HepG2 (cell line): ENCODE data around the gene ZBTB7C. TPM values are rescaled to one million over a fixed set of nuclear protein-coding genes. Genes with fewer than 3 reads are reported as not detected.

Experiments used
- ATAC-seq: fragments of 200-7000 bp; cut with Tn5 transposase; 3 replicates; pipeline ENCODE4 v1.9.1; 2020; ENCODE audit warnings: mild to moderate bottlenecking, moderate library complexity
- BruUV-seq: library from RNA; stranded (reverse); fragments of 400-500 nt; replicated peaks from 2 replicates; lab custom pipeline; 2021; lab: Mats Ljungman, UMichigan
- CTCF ChIA-PET: fragments of 300-600 bp; formaldehyde crosslinking; extraction: SDS; loops from one replicate; lab custom pipeline; 2021; ENCODE audit warnings: low total read pairs, inconsistent platforms, low intra/inter-chr PET ratio; lab: Yijun Ruan, JAX
- POLR2A ChIA-PET: fragments of 350-600 bp; sonication (Branson Sonifier 250); formaldehyde crosslinking; loops from one replicate; lab custom pipeline; 2020; ENCODE audit warnings: antibody characterized with exemption, inconsistent platforms; lab: Yijun Ruan, JAX
- DNase-seq: peaks from one replicate; pipeline ENCODE4 v3.0.0-alpha.2; 2015; ENCODE audit warnings: low spot score
- FAIRE-seq: peaks from 3 replicates; lab custom pipeline; 2011; peaks lifted over from hg19 to GRCh38; lab: Jason Lieb, UNC
- H2AFZ ChIP-seq: one replicate; pipeline ENCODE4 v1.6.1; 2011; ENCODE audit warnings: low read length, inconsistent platforms
- H3K27ac ChIP-seq: fragments of 300-600 bp; 3 replicates; pipeline ENCODE4 v1.8.0; 2011; ENCODE audit warnings: mixed run types, mild to moderate bottlenecking, mixed read lengths, low read length, inconsistent platforms; ENCODE audit not compliant: insufficient read depth; ENCODE audit errors: extremely low read length
- H3K27me3 ChIP-seq, 2 experiments: fragments of 200-600 bp in 1 of 2; 2 replicates in 1 of 2; 3 replicates in 1 of 2; pipeline versions ENCODE4 v1.6.0 to v1.8.0; 2011; ENCODE audit warnings: low read length in 2 of 2, mild to moderate bottlenecking in 2 of 2, moderate library complexity in 2 of 2, inconsistent platforms in 1 of 2; ENCODE audit not compliant: insufficient read depth in 2 of 2, control insufficient read depth in 1 of 2
- H3K36me3 ChIP-seq, 2 experiments: fragments of 200-600 bp in 1 of 2; replicated peaks in 1 of 2; 2 replicates in 1 of 2; 3 replicates in 1 of 2; pipeline versions ENCODE4 v1.5.1 to v1.8.0; 2011; ENCODE audit warnings: low read length in 2 of 2, inconsistent platforms in 1 of 2; ENCODE audit not compliant: insufficient read depth in 2 of 2, control insufficient read depth in 1 of 2
- H3K4me1 ChIP-seq: 2 replicates; pipeline ENCODE4 v1.5.1; 2012; ENCODE audit warnings: low read length, inconsistent platforms; ENCODE audit not compliant: insufficient read depth
- H3K4me2 ChIP-seq: 2 replicates; pipeline ENCODE4 v1.6.0; 2011; ENCODE audit warnings: low read depth, low read length, inconsistent platforms
- H3K4me3 ChIP-seq, 3 experiments: fragments of 200-600 bp in 1 of 3; sonication (generic), shearing (Covaris generic) in 1 of 3; replicated peaks in 1 of 3; 2 replicates each; pipeline ENCODE4 v1.5.1; 2011 to 2016; ENCODE audit warnings: low read length in 3 of 3, inconsistent platforms in 2 of 3, low read depth in 2 of 3, mild to moderate bottlenecking in 2 of 3, control low read depth in 1 of 3, mixed read lengths in 1 of 3; ENCODE audit not compliant: insufficient read depth in 1 of 3
- H3K79me2 ChIP-seq: one replicate; pipeline ENCODE4 v1.6.1; 2011; ENCODE audit warnings: low read length, inconsistent platforms; ENCODE audit not compliant: insufficient read depth
- H3K9ac ChIP-seq: 2 replicates; pipeline ENCODE4 v1.6.0; 2011; ENCODE audit warnings: mild to moderate bottlenecking, low read depth, low read length, inconsistent platforms; ENCODE audit not compliant: insufficient read depth
- H3K9me3 ChIP-seq: 2 replicates; pipeline ENCODE4 v1.5.1; 2012; ENCODE audit warnings: mild to moderate bottlenecking, low read length
- H4K20me1 ChIP-seq: 2 replicates; pipeline ENCODE4 v1.6.0; 2011; ENCODE audit warnings: inconsistent platforms, mild to moderate bottlenecking, low read length, moderate library complexity; ENCODE audit not compliant: insufficient read depth
- MED1 ChIP-seq: sonication (generic); formaldehyde crosslinking; IDR thresholded peaks from 2 replicates; pipeline ENCODE4 v1.4.0; 2020; ENCODE audit warnings: missing genetic modification reagents
- TSC22D2 ChIP-seq: sonication (generic); formaldehyde crosslinking; IDR thresholded peaks from 2 replicates; pipeline ENCODE4 v1.5.1; 2020; ENCODE audit warnings: missing genetic modification reagents, mild to moderate bottlenecking, borderline replicate concordance
- U2AF1 ChIP-seq: fragments of 200-400 bp; formaldehyde crosslinking; optimal IDR thresholded peaks from 2 replicates; pipeline ENCODE3; 2017; ENCODE audit warnings: mild to moderate bottlenecking, low read depth, low read length
- ZNF292 ChIP-seq: sonication (generic); formaldehyde crosslinking; IDR thresholded peaks from 2 replicates; pipeline ENCODE4 v1.8.1; 2022; ENCODE audit warnings: mild to moderate bottlenecking, low read depth, missing genetic modification reagents, borderline replicate concordance
- WGBS: methylation state at CpG from one replicate; pipeline ENCODE4 v1.1.6; 2017; ENCODE audit warnings: low lambda C conversion rate; 5-methylcytosine and 5-hydroxymethylcytosine counted together
- in situ Hi-C: cut with HindIII; loops from 2 replicates; pipeline ENCODE4 v1.10.0; 2017; ENCODE audit warnings: low pct_unique_long_range_greater_than_20kb; ENCODE audit not compliant: extremely low pct_ligation_motif_present
- intact Hi-C: fragments of 100-400 bp; cut with micrococcal nuclease; formaldehyde crosslinking; loops from one replicate; pipeline ENCODE4 v1.10.0; 2022; ENCODE audit not compliant: unreplicated experiment
- polyA plus RNA-seq, 8 experiments: library from polyadenylated mRNA; depleted of rRNA in 3 of 8; stranded (reverse) in 7 of 8; unstranded in 1 of 8; fragments of >200 nt; fragmentation: Illumina TruSeq in 4 of 8; extraction: Trizol in 4 of 8; gene quantifications; 2 replicates each; pipeline versions ENCODE4 v1.2.1 to v1.2.3, GENCODE V29; 2011 to 2016; ENCODE audit warnings: low read depth in 4 of 8, missing spikeins in 1 of 8, mixed read lengths in 1 of 8; ENCODE audit not compliant: insufficient read depth in 1 of 8
- total RNA-seq, 5 experiments: library from RNA; depleted of rRNA; stranded (reverse); fragments of >200 nt; fragmentation: Illumina TruSeq; extraction: Trizol; gene quantifications; 2 replicates each; pipeline ENCODE4 v1.2.3, GENCODE V29; 2016; ENCODE audit warnings: low read depth in 1 of 5
- TF ChIP-seq, protein P1 (sequence below): sonication (generic); formaldehyde crosslinking; IDR thresholded peaks from 2 replicates; pipeline ENCODE4 v1.4.0; 2020; ENCODE audit warnings: mild to moderate bottlenecking, missing genetic modification reagents

The ZBTB7C gene
- total and polyA plus RNA-seq, 2 of the 13 experiments (the other 11 are each of a cell fraction or from before 2014, with no cell fraction given), result 0.01 to 0.04 TPM

DNA sequence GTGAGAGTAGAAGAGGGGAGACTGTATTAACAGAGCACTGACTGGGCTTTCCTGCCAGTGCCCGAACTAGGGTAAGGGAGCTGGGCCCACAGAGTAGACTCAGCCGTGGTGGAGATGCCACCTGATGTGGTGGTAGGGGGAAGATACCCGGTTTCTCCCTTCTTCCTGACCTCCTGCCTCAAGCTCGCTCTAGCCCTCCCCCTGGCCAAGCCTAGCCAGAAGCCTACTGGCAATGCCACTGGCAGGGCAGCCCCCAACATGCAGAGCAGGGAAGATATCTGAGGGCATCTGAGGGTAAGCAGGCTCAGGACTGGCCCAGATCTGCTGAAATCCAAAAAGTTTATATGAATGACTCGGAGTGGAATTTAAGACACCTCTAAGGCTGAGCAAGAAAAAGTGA lies 316.1 kb downstream of the ZBTB7C start:
- CTCF ChIA-PET, result no interaction called here
- POLR2A ChIA-PET, result no interaction called here
- BruUV-seq, result no TSS peak
- no peak overlapping the region for H3K9ac ChIP-seq
- in situ Hi-C loops (no loop called here), intact Hi-C loops (no loop called here)
- WGBS, result 16% methylated on average over 3 of the region's 5 CpGs
- no peaks in the 10 kb centered on the region for H3K9me3 ChIP-seq
- H3K79me2 ChIP-seq, result no peaks in the 10 kb centered on the region
- no peak overlapping the region for H3K27ac ChIP-seq
- H3K4me3 ChIP-seq, result no peak overlapping the region
- H2AFZ ChIP-seq, result no peak overlapping the region
- no peak overlapping the region for H3K4me2 ChIP-seq
- DNase-seq (no peak), FAIRE-seq (no peak), ATAC-seq (no peak)
- H4K20me1 ChIP-seq, result no peaks in the 10 kb centered on the region
- peaks cover 0 to 15% of the 10 kb centered on the region in 2 experiments; a peak in 2 of 5 replicates for H3K27me3 ChIP-seq
- no peaks in the 10 kb centered on the region for H3K4me1 ChIP-seq
- no peaks in the 10 kb centered on the region for H3K36me3 ChIP-seq
- no peak for TF ChIP-seq U2AF1
- TF ChIP-seq ZNF292 (CRISPR knock-in tag), result no peak
- no peak for TF ChIP-seq TSC22D2 (CRISPR knock-in tag)
- TF ChIP-seq, protein P1, sequence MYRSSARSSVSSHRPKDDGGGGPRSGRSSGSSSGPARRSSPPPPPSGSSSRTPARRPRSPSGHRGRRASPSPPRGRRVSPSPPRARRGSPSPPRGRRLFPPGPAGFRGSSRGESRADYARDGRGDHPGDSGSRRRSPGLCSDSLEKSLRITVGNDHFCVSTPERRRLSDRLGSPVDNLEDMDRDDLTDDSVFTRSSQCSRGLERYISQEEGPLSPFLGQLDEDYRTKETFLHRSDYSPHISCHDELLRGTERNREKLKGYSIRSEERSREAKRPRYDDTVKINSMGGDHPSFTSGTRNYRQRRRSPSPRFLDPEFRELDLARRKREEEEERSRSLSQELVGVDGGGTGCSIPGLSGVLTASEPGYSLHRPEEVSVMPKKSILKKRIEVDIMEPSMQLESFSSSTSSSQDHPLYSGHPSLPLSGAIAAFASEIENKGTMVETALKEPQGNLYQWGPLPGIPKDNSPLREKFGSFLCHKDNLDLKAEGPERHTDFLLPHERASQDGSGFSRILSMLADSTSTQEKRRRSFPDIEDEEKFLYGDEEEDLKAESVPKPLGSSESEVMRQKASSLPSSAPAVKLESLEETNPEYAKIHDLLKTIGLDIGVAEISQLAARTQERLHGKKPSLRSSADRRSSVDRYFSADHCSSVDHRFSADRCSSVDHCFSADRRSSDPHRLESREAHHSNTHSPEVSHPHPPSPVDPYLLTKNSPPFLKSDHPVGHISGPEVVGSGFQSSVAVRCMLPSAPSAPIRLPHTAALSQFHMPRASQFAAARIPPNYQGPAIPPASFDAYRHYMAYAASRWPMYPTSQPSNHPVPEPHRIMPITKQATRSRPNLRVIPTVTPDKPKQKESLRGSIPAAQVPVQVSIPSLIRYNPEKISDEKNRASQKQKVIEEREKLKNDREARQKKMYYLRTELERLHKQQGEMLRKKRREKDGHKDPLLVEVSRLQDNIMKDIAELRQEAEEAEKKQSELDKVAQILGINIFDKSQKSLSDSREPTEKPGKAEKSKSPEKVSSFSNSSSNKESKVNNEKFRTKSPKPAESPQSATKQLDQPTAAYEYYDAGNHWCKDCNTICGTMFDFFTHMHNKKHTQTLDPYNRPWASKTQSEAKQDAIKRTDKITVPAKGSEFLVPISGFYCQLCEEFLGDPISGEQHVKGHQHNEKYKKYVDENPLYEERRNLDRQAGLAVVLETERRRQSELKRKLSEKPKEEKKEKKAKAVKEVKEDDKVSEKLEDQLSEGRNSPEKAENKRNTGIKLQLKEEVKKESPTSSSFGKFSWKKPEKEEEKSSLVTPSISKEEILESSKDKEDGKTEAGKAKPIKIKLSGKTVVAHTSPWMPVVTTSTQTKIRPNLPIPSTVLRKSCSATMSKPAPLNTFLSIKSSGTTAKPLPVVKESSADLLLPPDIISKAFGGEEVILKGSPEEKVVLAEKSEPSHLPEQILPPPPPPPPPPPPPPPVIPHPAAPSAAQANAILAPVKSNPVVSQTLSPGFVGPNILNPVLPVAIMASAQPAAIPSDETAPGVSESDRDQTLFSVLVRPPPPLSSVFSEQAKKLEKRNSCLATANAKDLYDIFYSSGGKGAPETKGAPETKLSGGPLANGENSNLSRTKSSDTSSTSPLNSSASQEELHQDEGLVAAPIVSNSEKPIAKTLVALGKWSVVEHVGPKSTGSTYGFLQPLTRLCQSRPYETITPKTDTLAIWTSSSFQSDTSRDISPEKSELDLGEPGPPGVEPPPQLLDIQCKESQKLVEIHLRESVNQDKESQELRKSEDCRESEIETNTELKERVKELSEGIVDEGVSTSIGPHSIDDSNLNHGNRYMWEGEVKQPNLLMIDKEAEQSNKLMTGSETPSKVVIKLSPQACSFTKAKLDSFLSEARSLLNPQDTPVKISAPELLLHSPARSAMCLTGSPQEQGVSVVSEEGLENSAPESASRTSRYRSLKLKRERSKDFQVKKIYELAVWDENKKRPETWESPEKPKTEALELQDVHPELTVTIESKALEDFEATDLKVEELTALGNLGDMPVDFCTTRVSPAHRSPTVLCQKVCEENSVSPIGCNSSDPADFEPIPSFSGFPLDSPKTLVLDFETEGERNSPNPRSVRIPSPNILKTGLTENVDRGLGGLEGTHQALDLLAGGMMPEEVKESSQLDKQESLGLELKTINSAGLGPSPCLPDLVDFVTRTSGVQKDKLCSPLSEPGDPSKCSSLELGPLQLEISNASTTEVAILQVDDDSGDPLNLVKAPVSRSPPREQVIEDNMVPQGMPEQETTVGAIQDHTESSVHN, result no peak
- TF ChIP-seq MED1 (CRISPR knock-in tag), result no peak
- TF ChIP-seq, all 625 proteins: peak for 0
